Smooth muscle cell (in vitro differentiated cells): ENCODE results near the gene SLC24A4. TPM values are rescaled to one million over a fixed set of nuclear protein-coding genes. Genes with fewer than 3 reads are reported as not detected.

Experiments used
- DNase-seq: peaks from one replicate; lab custom pipeline; 2025; ENCODE audit not compliant: unreplicated experiment; lab: John Stamatoyannopoulos, UW
- H2AFZ ChIP-seq: fragments of 200-600 bp; sonication (generic); 2 replicates; pipeline ENCODE4 v1.6.0; 2016; ENCODE audit warnings: antibody characterized with exemption, low read depth, mild to moderate bottlenecking
- H3F3A ChIP-seq: fragments of 200-600 bp; sonication (generic); 2 replicates; pipeline ENCODE4 v1.6.0; 2017; ENCODE audit warnings: antibody characterized with exemption, low read depth
- H3K27ac ChIP-seq: fragments of 200-600 bp; sonication (generic); 2 replicates; pipeline ENCODE4 v1.5.1; 2016; ENCODE audit warnings: low read depth, mild to moderate bottlenecking
- H3K27me3 ChIP-seq: fragments of 200-600 bp; sonication (generic); 2 replicates; pipeline ENCODE4 v1.6.1; 2016; ENCODE audit warnings: low read depth, mild to moderate bottlenecking
- H3K36me3 ChIP-seq: fragments of 200-600 bp; sonication (generic); 2 replicates; pipeline ENCODE4 v1.5.1; 2016; ENCODE audit warnings: low read depth
- H3K4me1 ChIP-seq: fragments of 200-600 bp; sonication (generic); 2 replicates; pipeline ENCODE4 v1.5.1; 2016; ENCODE audit warnings: low read depth
- H3K4me2 ChIP-seq: fragments of 200-600 bp; sonication (generic); 2 replicates; pipeline ENCODE4 v1.6.0; 2016; ENCODE audit warnings: mild to moderate bottlenecking
- H3K4me3 ChIP-seq: fragments of 200-600 bp; sonication (generic); 2 replicates; pipeline ENCODE4 v1.5.1; 2016; ENCODE audit warnings: mild to moderate bottlenecking
- H3K79me2 ChIP-seq: fragments of 200-600 bp; sonication (generic); 2 replicates; pipeline ENCODE4 v1.6.0; 2016; ENCODE audit warnings: low read depth, mild to moderate bottlenecking
- H3K9ac ChIP-seq: fragments of 200-600 bp; sonication (generic); 2 replicates; pipeline ENCODE4 v1.6.0; 2016; ENCODE audit warnings: low read depth
- H3K9me3 ChIP-seq: fragments of 200-600 bp; sonication (generic); replicated peaks from 2 replicates; pipeline ENCODE4 v1.5.1; 2016; ENCODE audit warnings: low read depth
- H4K20me1 ChIP-seq: fragments of 200-600 bp; sonication (generic); 2 replicates; pipeline ENCODE4 v1.6.0; 2016; ENCODE audit warnings: low read depth
- CTCF ChIP-seq: fragments of 200-600 bp; sonication (generic); IDR thresholded peaks from 2 replicates; pipeline ENCODE4 v1.5.1; 2017; ENCODE audit warnings: borderline replicate concordance, mild to moderate bottlenecking, antibody characterized with exemption; ENCODE audit not compliant: insufficient read depth, poor library complexity, severe bottlenecking
- WGBS: methylation state at CpG from one replicate; pipeline ENCODE4 v1.1.7; 2016; ENCODE audit warnings: low lambda C conversion rate; 5-methylcytosine and 5-hydroxymethylcytosine counted together
- polyA plus RNA-seq: library from polyadenylated mRNA; unstranded; fragments of >200 nt; fragmentation: Nextera tagmentation; extraction: Ambion mirVana; gene quantifications from 2 replicates; pipeline ENCODE4 v1.2.1, GENCODE V29; 2016
- total RNA-seq: library from RNA; depleted of rRNA; stranded (reverse); fragments of >200 nt; gene quantifications from 2 replicates; pipeline ENCODE4 v1.2.3, GENCODE V29; 2014

SLC24A4 gene
- total and polyA plus RNA-seq, 2 experiments from 2014 or later, result 0.58 TPM; not detected in 1

DNA sequence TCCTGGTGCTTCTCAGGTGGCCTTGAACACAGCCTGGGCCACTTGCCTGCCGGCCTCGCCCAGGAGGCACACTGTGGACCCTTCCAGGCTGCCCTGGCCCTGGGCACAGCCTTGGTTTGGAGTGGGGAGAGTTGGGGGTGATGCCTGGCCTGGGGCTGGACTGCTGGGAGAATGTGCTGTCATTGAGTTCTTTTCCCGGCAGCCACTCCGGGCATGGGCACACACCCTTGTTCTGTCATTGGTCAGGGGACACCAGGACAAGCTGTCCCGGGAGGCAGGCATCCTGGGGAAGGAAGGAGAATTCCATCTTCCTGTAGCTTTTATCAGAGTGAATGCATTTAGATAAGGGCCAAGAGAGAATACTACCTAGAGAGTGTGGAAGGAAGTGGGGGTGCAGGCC is 128.8 kb downstream of the SLC24A4 start:
- WGBS, result 86% methylated on average over 5 of the region's 5 CpGs
- Histone ChIP-seq H3F3A (no peaks in the 10 kb centered on the region), H3K27me3 (no peaks in the 10 kb centered on the region), H3K79me2 (no peaks in the 10 kb centered on the region), H3K4me3 (no peak overlapping the region), H3K4me2 (no peak overlapping the region), H4K20me1 (no peaks in the 10 kb centered on the region), H3K9ac (no peak overlapping the region), H3K9me3 (no peaks in the 10 kb centered on the region), H3K36me3 (no peaks in the 10 kb centered on the region), H3K27ac (no peak overlapping the region), H2AFZ (no peak overlapping the region), H3K4me1 (no peaks in the 10 kb centered on the region)
- no peak for TF ChIP-seq CTCF
- DNase-seq, result no peak

DNA sequence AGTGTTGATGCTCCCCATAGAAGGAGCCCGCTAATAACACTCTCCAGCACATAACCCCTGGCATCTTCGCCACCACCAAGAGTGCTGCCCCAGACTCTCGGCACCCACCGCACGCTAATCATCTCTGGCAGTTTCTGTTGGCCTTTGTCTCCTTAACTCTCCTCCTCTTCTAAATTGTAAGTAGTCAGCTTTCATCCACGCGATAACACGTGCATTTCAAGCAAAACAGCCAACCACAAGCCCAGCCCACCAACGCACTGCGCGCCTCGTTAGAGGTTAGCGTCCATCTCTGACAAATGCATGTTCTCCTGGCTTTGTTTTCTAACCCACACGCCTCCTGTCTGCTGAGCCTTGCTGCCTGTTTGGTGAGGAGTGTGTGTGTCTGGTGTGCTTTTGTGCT is 129.5 kb downstream of the SLC24A4 start:
- H3K36me3 ChIP-seq, result no peaks in the 10 kb centered on the region
- H2AFZ ChIP-seq, result no peak overlapping the region
- H4K20me1 ChIP-seq, result no peaks in the 10 kb centered on the region
- no peak for DNase-seq
- no peak overlapping the region for H3K4me3 ChIP-seq
- no peaks in the 10 kb centered on the region for H3K4me1 ChIP-seq
- no peaks in the 10 kb centered on the region for H3K79me2 ChIP-seq
- TF ChIP-seq CTCF, result no peak
- H3K9me3 ChIP-seq, result no peaks in the 10 kb centered on the region
- no peaks in the 10 kb centered on the region for H3F3A ChIP-seq
- H3K27ac ChIP-seq, result no peak overlapping the region
- no peaks in the 10 kb centered on the region for H3K27me3 ChIP-seq
- no peak overlapping the region for H3K9ac ChIP-seq
- no peak overlapping the region for H3K4me2 ChIP-seq
- WGBS, result 90% methylated on average over 14 of the region's 14 CpGs

DNA sequence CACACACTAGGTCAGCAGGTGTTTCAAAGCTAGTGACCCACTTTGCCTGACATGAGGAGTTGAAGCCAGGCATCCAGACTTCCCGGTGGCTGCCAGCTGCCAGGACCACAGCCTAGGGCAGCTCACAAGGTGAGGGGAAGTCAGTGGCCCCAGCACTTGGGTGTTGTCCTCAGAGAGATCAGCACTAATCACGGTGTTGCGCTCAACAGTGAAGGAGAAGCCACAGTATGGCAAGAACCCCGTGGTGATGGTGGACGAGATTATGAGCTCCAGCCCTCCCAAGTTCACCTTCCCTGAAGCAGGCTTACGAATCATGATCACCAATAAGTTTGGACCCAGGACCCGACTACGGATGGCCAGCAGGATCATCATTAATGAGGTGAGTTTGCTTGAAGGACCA is 130.7 kb downstream of the SLC24A4 start:
- no peaks in the 10 kb centered on the region for H3K9me3 ChIP-seq
- no peak overlapping the region for H3K27ac ChIP-seq
- no peak overlapping the region for H3K4me3 ChIP-seq
- H3K4me1 ChIP-seq, result no peaks in the 10 kb centered on the region
- H3K4me2 ChIP-seq, result no peak overlapping the region
- TF ChIP-seq CTCF, result no peak
- DNase-seq, result no peak
- H4K20me1 ChIP-seq, result no peaks in the 10 kb centered on the region
- H3K27me3 ChIP-seq, result no peaks in the 10 kb centered on the region
- no peak overlapping the region for H2AFZ ChIP-seq
- H3K36me3 ChIP-seq, result no peaks in the 10 kb centered on the region
- 96% methylated on average over 8 of the region's 8 CpGs for WGBS
- no peak overlapping the region for H3K9ac ChIP-seq
- no peaks in the 10 kb centered on the region for H3K79me2 ChIP-seq
- H3F3A ChIP-seq, result no peaks in the 10 kb centered on the region

GRCh38 chr14:92455231-92455630 is 132.3 kb downstream of the SLC24A4 start:
- no peaks in the 10 kb centered on the region for H3K27me3 ChIP-seq
- H3K4me1 ChIP-seq, result no peaks in the 10 kb centered on the region
- 100% methylated on average over 2 of the region's 2 CpGs for WGBS
- H3K36me3 ChIP-seq, result no peaks in the 10 kb centered on the region
- H3K27ac ChIP-seq, result no peak overlapping the region
- no peaks in the 10 kb centered on the region for H3K79me2 ChIP-seq
- no peak overlapping the region for H3K4me2 ChIP-seq
- no peak overlapping the region for H3K9ac ChIP-seq
- TF ChIP-seq CTCF, result no peak
- H3K4me3 ChIP-seq, result no peak overlapping the region
- no peak overlapping the region for H2AFZ ChIP-seq
- no peaks in the 10 kb centered on the region for H4K20me1 ChIP-seq
- H3K9me3 ChIP-seq, result no peaks in the 10 kb centered on the region
- no peak for DNase-seq
- no peaks in the 10 kb centered on the region for H3F3A ChIP-seq
